Activated T-helper 17 cell treated with anti-CD3 and anti-CD28 coated beads, Interleukin-2, amount 50 U/mL, for 72 hours (primary cell): ENCODE measurements around the gene LSM4. TPM values are rescaled to one million over a fixed set of nuclear protein-coding genes. Genes with fewer than 3 reads are reported as not detected.

Experiments used
- ATAC-seq: fragments of 150-1000 bp; cut with Tn5 transposase; replicated peaks from 2 replicates; pipeline ENCODE4 v1.10.0; 2021; ENCODE audit warnings: mild to moderate bottlenecking, moderate library complexity
- H3K27ac Mint-ChIP-seq: one replicate; pipeline ENCODE4 v1.8.0; 2022; ENCODE audit warnings: mixed read lengths
- H3K27me3 Mint-ChIP-seq: one replicate; pipeline ENCODE4 v1.8.0; 2022; ENCODE audit warnings: mixed read lengths
- H3K36me3 Mint-ChIP-seq: one replicate; pipeline ENCODE4 v1.8.0; 2022; ENCODE audit warnings: low read depth, mild to moderate bottlenecking, mixed read lengths
- H3K4me1 Mint-ChIP-seq: one replicate; pipeline ENCODE4 v1.8.0; 2022; ENCODE audit warnings: mixed read lengths
- H3K4me3 Mint-ChIP-seq: one replicate; pipeline ENCODE4 v1.8.0; 2022; ENCODE audit warnings: mild to moderate bottlenecking, mixed read lengths
- H3K9me3 Mint-ChIP-seq: one replicate; pipeline ENCODE4 v1.8.0; 2022; ENCODE audit warnings: mixed read lengths
- total RNA-seq, 2 donors: library from RNA; stranded (reverse); gene quantifications; one replicate each; pipeline ENCODE4 v1.2.3, GENCODE V29; 2022

Gene LSM4
- total RNA-seq, 2 donors from 2014 or later, result 176 to 252 TPM

DNA sequence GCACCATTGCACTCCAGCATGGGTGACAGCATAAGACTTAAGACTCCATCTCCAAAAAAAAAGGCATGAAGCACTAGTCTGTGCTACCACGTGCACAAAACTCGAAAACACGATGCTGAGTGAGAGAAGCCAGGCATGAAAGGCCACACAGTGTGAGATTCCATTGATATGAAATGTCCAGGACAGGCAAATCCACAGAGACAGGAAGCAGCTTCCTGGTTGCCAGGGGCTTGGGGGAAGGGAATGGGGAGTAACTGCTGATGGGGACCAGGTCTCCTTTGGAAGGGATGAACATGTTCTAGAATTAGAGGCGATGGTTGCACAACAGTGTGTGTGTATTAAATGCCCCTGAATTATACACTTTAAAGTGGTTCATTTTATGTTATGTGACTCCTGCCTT is 25.6 kb downstream of the LSM4 start:
- no peaks in the 10 kb centered on the region for H3K27me3 Mint-ChIP-seq
- H3K9me3 Mint-ChIP-seq, result no peaks in the 10 kb centered on the region
- H3K4me1 Mint-ChIP-seq, result peaks cover 26% of the 10 kb centered on the region
- no peak for ATAC-seq
- no peak overlapping the region for H3K27ac Mint-ChIP-seq
- H3K36me3 Mint-ChIP-seq, result peaks cover 25% of the 10 kb centered on the region
- peak overlapping the region; percentile 61 for H3K4me3 Mint-ChIP-seq

DNA sequence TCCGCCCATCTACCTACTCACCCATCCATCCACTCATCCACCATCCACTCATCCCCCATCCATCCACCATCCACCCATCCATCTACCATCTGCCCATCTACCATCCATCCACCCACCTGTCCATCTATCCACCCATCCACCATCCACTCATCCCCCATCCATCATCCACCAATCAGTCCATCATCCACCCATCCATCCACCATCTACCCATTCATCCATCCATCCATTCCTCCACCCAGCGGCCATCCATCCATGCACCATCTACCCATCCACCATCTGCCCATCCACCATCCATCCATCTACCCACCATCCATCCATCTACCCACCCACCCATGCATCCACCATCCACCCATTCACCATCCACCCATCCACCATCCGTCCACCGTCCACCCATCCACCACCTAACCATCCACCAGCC is 27.8 kb downstream of the LSM4 start:
- H3K9me3 Mint-ChIP-seq, result no peaks in the 10 kb centered on the region
- H3K27ac Mint-ChIP-seq, result peak overlapping the region; percentile 99
- H3K36me3 Mint-ChIP-seq, result peaks cover 31% of the 10 kb centered on the region
- peak overlapping the region; percentile 98 for H3K4me3 Mint-ChIP-seq
- H3K4me1 Mint-ChIP-seq, result peaks cover 32% of the 10 kb centered on the region
- ATAC-seq, result no peak
- H3K27me3 Mint-ChIP-seq, result no peaks in the 10 kb centered on the region

DNA sequence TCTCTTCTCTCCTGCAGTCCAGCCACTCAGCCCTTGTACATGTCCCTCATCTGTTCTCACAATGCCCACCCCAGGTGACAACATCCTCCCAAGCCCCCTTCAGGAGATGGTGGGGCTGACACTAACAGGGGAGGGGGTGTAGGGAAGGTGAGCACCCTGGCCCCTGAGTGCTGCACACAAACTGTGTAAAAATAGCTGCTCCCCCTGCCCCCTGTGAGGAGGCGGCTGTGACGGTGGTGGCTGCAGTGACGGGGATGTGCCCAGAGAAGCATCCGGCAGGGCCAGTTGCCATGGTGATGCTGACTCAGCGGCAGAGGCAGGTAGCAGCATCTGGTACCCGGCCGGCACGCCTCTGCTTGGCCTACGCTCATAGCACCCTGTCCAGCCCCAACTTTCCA is 28.4 kb downstream of the LSM4 start:
- H3K36me3 Mint-ChIP-seq, result peaks cover 31% of the 10 kb centered on the region
- H3K4me1 Mint-ChIP-seq, result peaks cover 32% of the 10 kb centered on the region
- H3K27me3 Mint-ChIP-seq, result no peaks in the 10 kb centered on the region
- peak; percentile 32 for ATAC-seq
- peak overlapping the region; percentile 98 for H3K4me3 Mint-ChIP-seq
- H3K9me3 Mint-ChIP-seq, result no peaks in the 10 kb centered on the region
- peak overlapping the region; percentile 99 for H3K27ac Mint-ChIP-seq

GRCh38 chr19:18293642-18294466 is 29.0 kb downstream of the LSM4 start:
- Mint-ChIP-seq H3K4me1 (peaks cover 28% of the 10 kb centered on the region), H3K27ac (peak overlapping the region; percentile 99), H3K27me3 (no peaks in the 10 kb centered on the region), H3K36me3 (peaks cover 31% of the 10 kb centered on the region), H3K4me3 (peak overlapping the region; percentile 98), H3K9me3 (no peaks in the 10 kb centered on the region)
- no peak for ATAC-seq

GRCh38 chr19:18292810-18293641 is 29.9 kb downstream of the LSM4 start:
- peaks cover 31% of the 10 kb centered on the region for H3K36me3 Mint-ChIP-seq
- peak overlapping the region; percentile 98 for H3K4me3 Mint-ChIP-seq
- ATAC-seq, result peak; percentile 47
- peak overlapping the region; percentile 99 for H3K27ac Mint-ChIP-seq
- no peaks in the 10 kb centered on the region for H3K27me3 Mint-ChIP-seq
- peaks cover 23% of the 10 kb centered on the region for H3K4me1 Mint-ChIP-seq
- H3K9me3 Mint-ChIP-seq, result no peaks in the 10 kb centered on the region

GRCh38 chr19:18292462-18292809 is 30.4 kb downstream of the LSM4 start:
- peak overlapping the region; percentile 99 for H3K27ac Mint-ChIP-seq
- no peaks in the 10 kb centered on the region for H3K27me3 Mint-ChIP-seq
- no peaks in the 10 kb centered on the region for H3K9me3 Mint-ChIP-seq
- H3K4me3 Mint-ChIP-seq, result peak overlapping the region; percentile 98
- peaks cover 23% of the 10 kb centered on the region for H3K4me1 Mint-ChIP-seq
- ATAC-seq, result no peak
- H3K36me3 Mint-ChIP-seq, result peaks cover 31% of the 10 kb centered on the region

DNA sequence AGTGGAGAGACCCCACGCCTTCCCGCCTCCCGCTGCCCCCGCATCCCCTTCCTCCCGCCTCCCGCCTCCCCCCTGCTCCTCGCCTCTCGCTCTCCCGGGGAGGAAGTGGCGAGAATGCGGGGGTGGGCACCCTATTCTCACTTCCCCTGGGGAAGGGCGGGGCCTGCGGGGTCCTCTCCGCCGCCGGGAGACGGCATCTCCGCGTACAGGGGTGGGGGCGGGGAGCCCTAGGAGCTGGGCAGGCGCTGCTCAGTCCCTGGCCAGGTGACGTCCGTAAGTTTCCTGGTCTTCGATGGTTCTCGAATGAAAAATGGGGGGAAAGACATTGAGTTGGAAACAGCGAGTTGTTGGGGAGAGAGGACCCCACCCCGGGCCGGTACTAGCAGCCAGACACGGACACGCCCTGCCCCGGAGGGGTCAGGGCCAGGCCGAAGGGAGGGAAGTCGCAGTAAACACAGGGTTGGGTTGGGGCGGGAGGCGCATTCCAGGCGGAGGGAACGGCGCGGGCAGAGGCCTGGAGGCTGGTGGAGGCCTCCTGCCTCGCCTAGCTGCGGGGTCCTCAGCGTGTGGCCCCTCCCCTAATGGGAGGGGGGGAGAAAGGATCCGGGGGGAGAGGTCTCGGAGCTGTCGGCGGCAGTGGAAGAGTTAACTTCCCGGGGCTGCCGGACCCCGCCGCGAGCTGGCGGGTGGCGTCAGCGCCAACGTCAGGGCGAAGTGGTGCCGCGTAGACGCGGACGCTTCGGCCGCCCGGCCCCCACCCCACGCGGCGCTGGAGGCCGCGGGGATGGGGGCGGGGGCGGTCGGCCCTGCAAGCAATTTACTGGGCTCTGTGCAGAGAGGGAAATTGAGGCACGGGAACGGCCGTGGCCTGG is 31.1 kb downstream of the LSM4 start:
- peak overlapping the region; percentile 98 for H3K4me3 Mint-ChIP-seq
- H3K36me3 Mint-ChIP-seq, result peaks cover 31% of the 10 kb centered on the region
- peaks cover 25% of the 10 kb centered on the region for H3K4me1 Mint-ChIP-seq
- H3K9me3 Mint-ChIP-seq, result no peaks in the 10 kb centered on the region
- ATAC-seq, result peak; percentile 36
- H3K27ac Mint-ChIP-seq, result peak overlapping the region; percentile 99
- no peaks in the 10 kb centered on the region for H3K27me3 Mint-ChIP-seq

- Mint-ChIP-seq H3K4me1 (peaks cover 33% of the 10 kb centered on the region), H3K27ac (peak overlapping the region; percentile 99), H3K36me3 (peaks cover 31% of the 10 kb centered on the region), H3K27me3 (no peaks in the 10 kb centered on the region), H3K9me3 (no peaks in the 10 kb centered on the region), H3K4me3 (peak overlapping the region; percentile 98)
- ATAC-seq, result no peak
Observed at GRCh38 chr19:18291019-18291524, 31.8 kb downstream of the LSM4 start.

DNA sequence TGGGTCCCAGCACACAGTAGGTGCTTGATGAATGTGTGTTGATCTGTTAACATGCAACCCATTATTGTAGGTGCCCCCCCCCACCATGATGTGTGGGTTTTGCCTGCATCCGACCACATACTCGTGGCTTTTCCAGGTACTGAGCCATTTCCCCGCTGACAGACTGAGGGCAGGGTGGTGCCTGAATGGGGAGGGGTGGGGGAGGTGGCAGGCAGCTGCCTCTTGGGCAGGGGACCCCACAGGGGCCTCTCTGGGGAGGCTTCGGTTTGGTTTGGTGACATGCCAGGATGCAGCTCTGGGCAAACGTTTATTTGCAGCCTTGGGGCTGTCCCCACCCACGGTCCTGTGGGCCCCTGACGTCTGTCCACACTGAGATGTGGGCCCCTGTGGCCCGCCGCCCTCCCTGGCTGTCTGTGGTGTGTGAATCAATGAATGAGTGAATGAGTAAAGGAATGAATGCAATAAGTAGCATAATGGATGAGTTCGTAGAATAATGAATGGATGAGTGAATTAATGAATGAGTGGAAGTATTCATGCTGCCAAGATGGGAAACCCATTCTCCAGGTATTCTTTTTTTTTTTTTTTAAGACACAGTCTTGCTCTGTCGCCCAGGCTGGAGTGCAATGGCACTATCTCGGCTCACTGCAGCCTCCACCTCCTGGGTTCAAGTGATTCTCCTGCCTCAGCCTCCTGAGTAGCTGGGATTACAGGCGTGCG is 32.4 kb downstream of the LSM4 start:
- Mint-ChIP-seq H3K4me1 (peaks cover 37% of the 10 kb centered on the region), H3K27me3 (no peaks in the 10 kb centered on the region), H3K9me3 (no peaks in the 10 kb centered on the region), H3K4me3 (peak overlapping the region; percentile 98), H3K27ac (peak overlapping the region; percentile 99), H3K36me3 (peaks cover 31% of the 10 kb centered on the region)
- peak; percentile 72 for ATAC-seq

DNA sequence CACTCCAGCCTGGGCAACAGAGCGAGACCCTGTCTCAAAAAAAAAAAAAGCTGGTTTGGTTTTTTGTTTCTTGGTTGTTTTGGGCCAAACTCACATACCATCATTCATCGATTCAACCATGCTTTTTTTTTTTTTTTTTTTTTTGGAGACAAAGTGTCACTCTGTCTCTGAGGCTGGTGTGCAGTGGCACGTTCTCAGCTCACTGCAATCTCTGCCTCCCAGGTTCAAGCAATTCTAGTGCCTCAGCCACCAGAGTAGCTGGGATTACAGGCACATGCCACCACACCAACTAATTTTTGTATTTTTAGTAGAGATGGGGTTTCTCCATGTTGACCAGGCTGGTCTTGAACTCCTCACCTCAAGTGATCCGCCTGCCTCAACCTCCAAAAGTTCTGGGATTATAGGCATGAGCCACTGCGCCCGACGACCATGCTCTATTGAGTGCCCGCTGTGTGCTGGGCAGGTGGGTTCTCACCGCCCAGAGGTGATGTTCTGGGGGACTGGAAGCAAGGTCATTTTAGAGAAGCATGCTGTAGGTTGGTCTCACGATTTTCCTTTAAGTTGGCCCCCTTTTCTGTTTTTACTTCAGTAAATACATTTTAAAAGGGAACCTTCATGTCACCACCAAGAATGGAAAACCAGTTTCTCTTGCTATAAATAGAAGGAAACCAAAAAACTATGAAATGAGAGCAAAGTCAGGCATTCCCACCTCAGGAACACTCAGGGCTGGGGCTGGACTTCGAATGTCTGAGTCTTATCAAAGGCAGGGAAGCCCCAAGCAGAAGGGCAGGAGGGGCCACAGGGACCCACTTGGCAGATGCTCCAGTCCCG is 33.2 kb downstream of the LSM4 start:
- H3K27ac Mint-ChIP-seq, result peak overlapping the region; percentile 99
- no peaks in the 10 kb centered on the region for H3K9me3 Mint-ChIP-seq
- H3K36me3 Mint-ChIP-seq, result peaks cover 29% of the 10 kb centered on the region
- H3K4me3 Mint-ChIP-seq, result peak overlapping the region; percentile 98
- peaks cover 38% of the 10 kb centered on the region for H3K4me1 Mint-ChIP-seq
- no peak for ATAC-seq
- no peaks in the 10 kb centered on the region for H3K27me3 Mint-ChIP-seq

GRCh38 chr19:18287836-18288772 is 34.8 kb downstream of the LSM4 start:
- H3K9me3 Mint-ChIP-seq, result no peaks in the 10 kb centered on the region
- H3K27me3 Mint-ChIP-seq, result no peaks in the 10 kb centered on the region
- H3K27ac Mint-ChIP-seq, result peak overlapping the region; percentile 41
- peaks cover 35% of the 10 kb centered on the region for H3K4me1 Mint-ChIP-seq
- peak overlapping the region; percentile 98 for H3K4me3 Mint-ChIP-seq
- H3K36me3 Mint-ChIP-seq, result peaks cover 17% of the 10 kb centered on the region
- ATAC-seq, result no peak

GRCh38 chr19:18286973-18287635 is 35.8 kb downstream of the LSM4 start:
- peaks cover 37% of the 10 kb centered on the region for H3K4me1 Mint-ChIP-seq
- H3K27me3 Mint-ChIP-seq, result no peaks in the 10 kb centered on the region
- H3K27ac Mint-ChIP-seq, result peak overlapping the region; percentile 94
- peaks cover 21% of the 10 kb centered on the region for H3K36me3 Mint-ChIP-seq
- H3K4me3 Mint-ChIP-seq, result peak overlapping the region; percentile 78
- ATAC-seq, result no peak
- no peaks in the 10 kb centered on the region for H3K9me3 Mint-ChIP-seq
